GM18868 (cell line): Measurements from ENCODE around the gene SLC9A2.

Source experiments
- ATAC-seq: cut with Tn5 transposase; IDR thresholded peaks from one replicate; pipeline ENCODE4 v1.9.1; 2021; ENCODE audit warnings: mild to moderate bottlenecking, moderate library complexity; ENCODE audit not compliant: unreplicated experiment

The SLC9A2 gene

GRCh38 chr2:102669401-102669800 is 50.0 kb downstream of the SLC9A2 start:
- ATAC-seq = peak; percentile 21

DNA sequence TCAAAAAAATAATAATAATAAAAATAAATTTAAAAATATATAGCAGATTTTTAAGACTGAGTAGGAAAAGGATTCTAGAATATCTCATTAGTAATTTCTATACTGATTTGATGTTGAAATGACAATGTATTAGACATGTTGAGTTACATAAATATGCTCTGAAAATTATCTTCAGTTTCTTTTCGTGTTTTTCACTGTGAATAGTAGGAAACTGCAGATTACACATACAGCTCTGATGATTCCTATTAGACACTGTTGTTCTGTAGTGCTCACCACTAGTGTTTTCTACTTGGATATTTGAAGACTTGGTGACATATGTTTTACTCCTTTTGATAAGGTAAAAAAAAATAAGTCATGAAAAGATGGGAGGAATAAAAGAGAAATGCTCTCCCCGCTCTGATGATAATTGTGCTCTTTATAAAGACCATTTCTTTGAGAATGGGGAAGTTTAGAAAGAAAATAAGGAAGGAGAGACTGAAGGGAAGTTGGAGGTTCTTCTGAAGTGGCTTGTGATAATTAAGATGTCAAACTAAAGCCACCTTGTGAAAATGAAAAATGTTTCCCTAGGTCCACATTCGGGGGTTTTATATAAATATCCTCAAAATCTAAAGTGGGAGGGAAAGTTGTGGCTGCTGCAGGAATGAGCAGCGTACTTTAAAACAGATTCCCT is 52.9 kb downstream of the SLC9A2 start:
- no peak for ATAC-seq

GRCh38 chr2:102674370-102674769 is 55.0 kb downstream of the SLC9A2 start:
- ATAC-seq = no peak

DNA sequence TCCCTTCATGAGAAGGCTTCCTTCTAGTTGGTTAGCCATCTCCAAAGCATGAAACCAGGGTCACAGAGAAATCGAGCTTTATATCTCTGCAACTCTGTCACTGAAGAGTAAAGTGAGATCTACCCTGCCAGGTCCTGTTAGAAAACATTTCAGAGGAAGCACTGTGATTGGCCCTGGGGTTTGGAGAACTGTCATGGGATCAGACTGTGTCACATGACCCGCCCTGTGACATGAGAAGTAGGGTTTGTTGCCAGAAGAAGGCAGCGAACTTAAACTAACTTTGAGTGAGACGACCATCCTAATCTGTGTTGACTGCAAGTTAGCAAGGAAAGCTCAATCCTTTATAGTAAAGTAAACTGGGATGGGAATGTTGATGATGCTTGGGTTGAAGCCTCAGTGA is 55.5 kb downstream of the SLC9A2 start:
- ATAC-seq = no peak

DNA sequence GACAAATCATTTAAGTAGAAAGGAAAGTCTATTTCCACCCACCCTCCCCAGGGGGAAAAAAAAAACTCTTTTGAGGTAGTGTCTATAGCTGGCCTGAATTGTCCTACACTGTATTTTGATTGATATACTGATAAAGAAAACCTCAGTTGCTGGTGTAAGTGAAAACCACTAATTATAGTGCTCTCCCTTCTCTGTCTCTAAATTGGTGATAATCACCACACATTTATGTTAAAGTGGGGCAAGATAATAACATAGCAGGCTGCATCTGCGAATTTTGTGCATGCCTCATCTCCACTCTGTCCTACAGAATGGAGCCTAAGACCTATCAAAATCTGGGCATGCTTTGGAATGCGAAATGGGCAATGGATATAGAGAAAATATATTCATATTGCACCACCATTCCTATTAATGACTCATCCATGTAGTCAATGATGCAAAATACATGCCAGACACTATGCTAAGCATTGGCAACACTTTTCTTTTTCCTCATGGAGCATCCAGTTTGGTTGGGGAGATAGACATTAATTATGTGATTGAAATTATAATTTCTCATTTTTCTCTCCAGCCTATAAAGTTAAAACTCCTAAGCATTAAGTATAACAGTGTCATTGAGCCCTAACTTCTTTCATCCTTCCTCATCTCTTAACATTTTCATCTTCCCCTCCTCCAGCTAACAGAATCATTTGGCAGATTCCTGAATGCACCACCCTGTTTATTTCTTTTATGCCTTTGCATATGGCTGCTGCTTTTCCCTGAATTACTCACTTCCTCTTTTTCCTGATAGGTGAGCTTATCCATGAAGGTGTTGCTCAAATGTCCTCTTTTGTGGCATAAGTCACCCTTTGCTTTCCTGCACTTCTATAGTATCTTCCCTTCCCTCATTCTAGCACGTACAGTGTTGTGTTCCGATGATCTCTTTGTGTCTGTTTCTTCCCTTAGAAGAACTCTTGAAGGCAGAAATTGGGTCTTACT is 58.2 kb downstream of the SLC9A2 start:
- ATAC-seq = no peak

- no peak for ATAC-seq
These were observed 59.1 kb downstream of the SLC9A2 start for GRCh38 chr2:102678442-102678841.

- ATAC-seq = peak; percentile 97
These were observed 67.4 kb downstream of the SLC9A2 start for GRCh38 chr2:102686479-102687439.

DNA sequence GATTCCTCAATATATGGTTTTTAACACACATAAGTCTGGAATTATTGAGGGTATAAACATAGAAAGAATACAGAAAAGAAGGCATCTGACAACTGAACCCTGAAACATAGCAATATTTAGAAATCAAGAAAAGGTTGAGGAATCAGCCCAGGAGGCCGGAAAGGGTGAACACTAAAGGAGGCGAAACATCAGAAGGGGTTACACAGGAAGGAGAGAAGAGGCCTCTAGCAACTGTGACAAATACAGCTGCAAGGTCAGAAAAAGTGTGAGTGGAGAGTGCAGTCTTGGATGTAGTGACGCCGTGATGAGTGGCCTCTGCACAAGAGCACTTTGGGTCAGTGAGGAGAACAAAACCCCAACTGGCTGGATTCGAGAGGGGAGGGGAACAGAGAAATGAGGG is 70.7 kb downstream of the SLC9A2 start:
- ATAC-seq = no peak

DNA sequence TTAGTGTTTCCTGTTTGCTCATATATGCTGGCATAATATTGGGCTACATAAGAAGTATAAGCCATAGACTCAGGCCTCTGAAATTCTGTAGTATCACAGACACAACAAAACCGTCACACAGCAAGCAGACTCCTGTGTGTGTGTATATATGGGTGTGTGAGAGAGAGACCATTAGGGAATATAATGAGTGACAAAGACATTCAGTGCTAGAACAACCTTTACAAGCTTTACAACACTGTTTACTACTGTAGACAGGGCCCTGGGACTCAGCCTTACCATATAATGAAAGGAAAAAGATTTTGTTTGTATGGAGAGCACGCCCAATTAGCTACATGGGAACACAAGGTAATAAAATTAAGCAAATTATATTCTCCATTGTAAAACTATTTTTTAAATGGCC is 77.1 kb downstream of the SLC9A2 start:
- ATAC-seq = no peak

DNA sequence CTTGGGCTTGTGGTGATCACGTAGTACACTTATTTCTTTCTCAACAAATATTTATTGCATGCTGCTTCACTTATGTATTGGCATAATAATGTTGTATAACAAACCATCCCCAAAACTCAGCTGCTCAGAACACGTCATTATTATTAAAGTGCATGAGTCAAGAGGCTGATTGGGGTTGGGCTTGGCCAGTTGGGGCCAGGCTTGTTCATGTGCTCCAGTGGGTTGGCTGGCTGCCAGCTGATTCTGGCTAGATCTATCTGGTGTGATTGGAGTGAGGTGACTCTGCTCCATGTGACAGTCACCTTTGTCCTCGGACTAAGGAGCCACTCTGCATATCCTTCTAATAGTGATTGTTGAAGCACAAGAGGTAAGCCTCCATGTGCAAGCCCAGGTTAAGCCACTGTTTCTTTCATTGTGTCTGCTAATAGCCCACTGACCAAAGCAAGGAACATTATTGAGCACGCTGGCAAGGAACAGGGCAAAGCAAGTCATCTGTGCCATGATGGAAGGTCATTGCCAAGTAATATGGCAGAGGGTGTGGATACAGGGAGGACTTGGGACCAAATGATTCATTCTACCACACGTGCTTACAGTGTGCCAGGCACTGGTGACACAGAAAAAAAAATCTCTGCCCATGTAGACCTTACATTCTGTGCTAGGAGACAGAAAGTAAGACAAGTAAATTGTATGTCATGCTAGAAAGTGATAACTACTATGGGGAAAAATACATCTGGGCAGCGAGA is 79.2 kb downstream of the SLC9A2 start:
- no peak for ATAC-seq

- ATAC-seq = no peak
These were observed 84.0 kb downstream of the SLC9A2 start for GRCh38 chr2:102703305-102703704.

DNA sequence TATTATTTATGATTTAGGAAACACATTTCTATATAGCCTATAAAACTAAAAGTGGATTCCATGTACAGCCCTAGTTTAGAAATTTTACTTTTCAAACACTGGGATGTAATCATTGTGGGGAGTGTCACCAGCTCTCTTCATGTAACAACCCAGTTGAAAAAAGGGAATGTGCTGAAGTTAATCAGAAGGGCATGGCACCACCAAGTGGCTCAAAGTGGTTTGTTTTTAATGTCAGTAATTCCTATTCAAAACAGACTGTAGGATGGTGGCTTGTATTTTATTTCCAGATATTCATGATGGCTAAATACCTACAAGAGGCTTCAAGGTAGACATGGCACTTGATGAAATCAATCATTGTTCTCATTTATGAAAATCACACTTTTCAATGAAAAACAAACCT is 84.4 kb downstream of the SLC9A2 start:
- ATAC-seq = peak; percentile 87

DNA sequence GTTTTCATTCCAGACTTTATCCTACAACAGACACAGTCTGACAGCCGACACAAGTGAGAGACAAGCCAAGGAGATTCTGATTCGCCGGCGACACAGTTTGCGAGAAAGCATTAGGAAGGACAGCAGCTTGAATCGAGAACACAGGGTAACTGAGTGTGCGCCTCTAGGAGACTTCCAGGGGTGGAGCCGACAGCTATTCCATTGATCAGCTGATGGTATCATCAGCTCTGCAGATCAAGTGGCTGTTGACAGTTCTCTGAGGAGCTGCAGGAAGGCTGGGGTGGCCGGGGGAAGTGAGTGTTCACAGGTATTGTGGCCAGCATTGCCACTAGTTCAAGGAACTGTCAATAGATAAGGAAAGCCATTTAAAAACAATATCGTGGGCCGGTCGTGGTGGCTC is 85.2 kb downstream of the SLC9A2 start:
- ATAC-seq = no peak

GRCh38 chr2:102707796-102708695 is 88.7 kb downstream of the SLC9A2 start:
- ATAC-seq = no peak

DNA sequence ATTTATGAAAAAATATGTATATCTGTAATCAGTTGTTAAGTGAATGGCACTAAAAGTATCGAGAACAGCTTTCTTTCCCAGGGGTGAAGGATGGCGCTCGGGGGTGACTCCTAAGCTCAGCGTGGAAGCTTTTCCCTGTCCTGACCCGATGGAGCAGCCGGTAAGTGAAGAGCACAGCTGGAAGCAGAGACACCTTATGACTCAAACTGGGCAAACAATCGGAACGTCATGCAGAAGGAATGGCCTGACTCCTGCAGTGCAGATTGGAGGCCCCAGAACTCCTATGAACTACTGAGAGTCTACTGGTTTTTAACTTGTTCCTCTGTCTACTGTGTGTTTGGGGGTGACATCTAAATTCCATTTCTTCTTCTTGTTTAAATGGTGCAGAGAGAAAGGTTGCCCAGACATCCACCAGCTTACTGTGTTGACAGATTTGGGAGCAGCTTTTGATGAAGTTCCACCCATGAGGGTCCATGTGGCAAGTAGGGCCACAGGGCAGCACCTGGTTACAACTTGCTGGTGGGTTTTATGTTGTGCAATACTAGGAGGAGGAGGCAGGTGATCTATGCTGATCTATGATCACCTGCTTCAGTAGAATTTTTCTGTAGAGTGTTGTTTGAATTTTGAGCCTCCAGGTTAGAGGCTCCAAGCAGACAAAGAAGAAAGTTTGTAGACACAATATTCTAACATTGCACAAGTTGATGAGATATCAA is 89.7 kb downstream of the SLC9A2 start:
- ATAC-seq = no peak

DNA sequence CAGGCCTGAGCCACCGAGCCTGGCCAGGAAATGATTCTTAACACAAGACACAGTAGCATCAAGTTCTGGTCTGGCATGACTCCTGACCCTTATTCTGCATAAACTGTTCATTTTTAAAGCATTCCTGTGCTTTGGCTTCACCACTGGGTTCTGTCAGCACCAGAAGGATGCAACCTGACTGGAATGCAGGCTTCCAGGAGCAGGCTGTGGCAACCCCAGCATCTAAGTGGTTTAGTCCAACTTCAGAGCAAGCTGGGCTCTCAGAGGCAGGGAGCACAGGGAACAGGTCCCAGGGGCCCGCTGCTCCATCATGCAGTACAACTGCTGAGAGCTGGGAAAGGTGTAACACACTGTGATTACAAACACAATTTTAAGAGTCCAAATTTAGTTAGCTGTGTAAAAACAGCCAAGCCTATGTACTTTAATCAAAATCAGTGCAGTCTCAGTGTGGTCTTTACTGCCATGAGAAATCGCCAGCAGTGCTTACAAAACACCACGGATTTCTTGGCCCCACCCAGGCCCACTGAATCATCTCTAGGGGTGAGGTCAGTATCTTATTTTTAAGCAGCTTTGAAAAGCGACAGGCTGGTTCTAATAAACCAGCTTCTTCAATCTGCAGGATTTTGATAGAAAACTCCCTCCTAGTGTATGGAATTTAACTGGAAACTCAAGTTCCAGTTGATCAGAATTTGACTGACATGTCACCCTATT is 98.1 kb downstream of the SLC9A2 start:
- no peak for ATAC-seq

DNA sequence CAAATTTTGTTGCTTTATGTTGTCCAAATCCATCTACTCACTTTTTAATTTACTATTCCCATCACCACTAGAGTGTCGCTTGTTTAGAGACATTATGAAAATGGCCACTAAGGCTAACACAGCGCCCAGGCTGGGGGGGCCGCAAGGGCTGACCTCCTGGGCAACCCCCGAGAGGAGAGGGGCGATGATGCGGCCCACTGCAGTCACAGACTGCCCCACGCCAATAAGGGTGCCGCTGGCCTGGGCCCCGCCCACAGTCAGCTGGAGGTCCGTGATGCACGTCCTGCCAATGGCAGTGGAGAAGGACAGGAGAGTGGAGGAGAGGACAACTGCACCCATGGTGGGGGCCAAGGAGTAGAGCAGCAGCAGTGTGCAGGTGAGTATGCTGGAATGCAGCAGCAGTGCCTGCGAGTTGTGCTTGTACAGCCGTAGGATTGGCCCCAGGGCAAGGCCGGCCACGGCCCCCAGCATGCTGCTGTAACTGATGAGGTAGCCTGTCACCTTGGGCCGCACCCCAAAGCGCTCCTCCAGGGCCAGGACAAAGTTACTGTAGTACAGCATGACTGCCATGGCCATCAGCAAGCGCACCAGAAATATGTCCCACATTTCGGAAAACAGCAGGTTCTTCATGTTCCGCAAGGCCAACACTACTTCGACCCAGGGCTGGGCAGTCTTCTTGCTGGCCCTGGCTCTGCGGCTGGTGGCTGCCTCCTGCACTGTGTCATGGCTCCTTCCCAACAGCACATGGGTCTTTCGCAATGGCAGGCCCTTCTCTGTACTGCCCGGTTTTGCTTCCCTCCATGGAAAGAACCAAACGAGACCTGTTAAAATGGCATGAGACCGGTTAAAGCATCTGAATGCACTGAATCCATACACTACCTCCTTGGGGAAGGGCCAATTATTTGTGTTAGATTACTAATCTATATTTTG is 99.3 kb downstream of the SLC9A2 start:
- ATAC-seq = no peak
